ENCODE results near the gene CD3E. TPM values are rescaled to one million over a fixed set of nuclear protein-coding genes. Genes with fewer than 3 reads are reported as not detected.

Gene CD3E
- total RNA-seq, 1 experiment from 2014 or later: 0.39 TPM

DNA sequence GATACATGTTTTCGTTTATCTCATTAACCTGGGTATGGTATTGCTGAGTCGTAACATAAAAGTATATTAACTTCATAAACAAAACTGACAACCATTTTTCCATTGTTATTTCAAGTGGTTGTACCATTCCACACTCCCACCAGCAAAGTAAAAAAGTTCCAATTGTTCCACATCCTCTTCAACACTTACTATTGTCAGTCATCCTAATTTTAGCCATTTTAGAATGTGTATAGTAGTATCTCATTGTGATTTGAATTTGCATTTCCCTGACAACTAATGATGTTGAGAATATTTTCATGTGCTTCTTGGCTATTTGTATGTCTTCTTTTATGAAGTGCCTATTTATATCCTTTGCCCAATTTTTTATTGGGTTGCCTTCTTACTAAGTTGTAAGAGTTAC lies 10.5 kb upstream of the CD3E start:
- Mint-ChIP-seq H3K4me1 (ENCODE audit: low read depth, unreplicated experiment) (peaks cover 29% of the 10 kb centered on the region), H3K27me3 (ENCODE audit: insufficient read depth, unreplicated experiment) (no peaks in the 10 kb centered on the region), H3K27ac (ENCODE audit: unreplicated experiment) (no peak overlapping the region), H3K9me3 (ENCODE audit: unreplicated experiment) (peaks cover 9% of the 10 kb centered on the region), H3K4me3 (ENCODE audit: unreplicated experiment) (no peak overlapping the region), H3K36me3 (ENCODE audit: insufficient read depth, unreplicated experiment) (peaks cover 5% of the 10 kb centered on the region)
- no TSS peak for BruUV-seq (replicated peaks)
- Histone ChIP-seq H3K36me3 (ENCODE audit: control insufficient read depth, insufficient read depth, low read length) (no peaks in the 10 kb centered on the region), H3K4me3 (ENCODE audit: low read depth, low read length) (no peak overlapping the region), H3K9me3 (no peaks in the 10 kb centered on the region), H3K4me1 (peaks cover 15% of the 10 kb centered on the region), H3K27me3 (replicated peaks; ENCODE audit: control insufficient read depth, insufficient read depth, low read length) (no peaks in the 10 kb centered on the region)
- intact Hi-C loops (cut with micrococcal nuclease; ENCODE audit: unreplicated experiment): no loop called here
- ChIA-PET CTCF (interaction anchor here (0.6 kb wide), 1 partner anchor 113 kb away, joined by 5 read pairs; no protein-coding TSS in a partner anchor), POLR2A (no interaction called here)
- DNase-seq: no peak
- no peak for TF ChIP-seq CTCF (IDR thresholded peaks at IDR 0.05; ENCODE audit: insufficient read depth in 1 of 2, low read depth in 1 of 2, low read length in 1 of 2, severe bottlenecking in 1 of 2, unreplicated experiment in 1 of 2)

GRCh38 chr11:118295199-118295598 lies 9.3 kb upstream of the CD3E start:
- no peak overlapping the region for H3K27ac Mint-ChIP-seq (ENCODE audit: unreplicated experiment)
- H3K4me1 Mint-ChIP-seq (ENCODE audit: low read depth, unreplicated experiment): peaks cover 24% of the 10 kb centered on the region
- peak in 1 of 2 experiments; percentile 13 for TF ChIP-seq CTCF (IDR thresholded peaks at IDR 0.05; ENCODE audit: insufficient read depth in 1 of 2, low read depth in 1 of 2, low read length in 1 of 2, severe bottlenecking in 1 of 2, unreplicated experiment in 1 of 2)
- BruUV-seq (replicated peaks): no TSS peak
- no peaks in the 10 kb centered on the region for H3K9me3 ChIP-seq
- CTCF ChIA-PET: interaction anchor here (0.5 to 1.9 kb wide), 29 partner anchors 14 to 826 kb away, joined by 3 to 24 read pairs (median 3); partner anchors contain the start of genes HINFP, MPZL2 and MPZL3
- peak in 1 of 2 experiments; percentile 35 for DNase-seq
- H3K36me3 Mint-ChIP-seq (ENCODE audit: insufficient read depth, unreplicated experiment): no peaks in the 10 kb centered on the region
- POLR2A ChIA-PET: interaction anchor here (0.7 to 0.9 kb wide), 3 partner anchors 26 to 43 kb away, joined by 3 to 4 read pairs (median 4); partner anchors contain the start of genes MPZL2 and MPZL3
- peaks cover 6% of the 10 kb centered on the region for H3K9me3 Mint-ChIP-seq (ENCODE audit: unreplicated experiment)
- no peak overlapping the region for H3K4me3 Mint-ChIP-seq (ENCODE audit: unreplicated experiment)
- no peaks in the 10 kb centered on the region for H3K27me3 ChIP-seq (replicated peaks; ENCODE audit: control insufficient read depth, insufficient read depth, low read length)
- intact Hi-C loops (cut with micrococcal nuclease; ENCODE audit: unreplicated experiment): no loop called here
- no peaks in the 10 kb centered on the region for H3K27me3 Mint-ChIP-seq (ENCODE audit: insufficient read depth, unreplicated experiment)
- peaks cover 15% of the 10 kb centered on the region for H3K4me1 ChIP-seq
- H3K36me3 ChIP-seq (ENCODE audit: control insufficient read depth, insufficient read depth, low read length): no peaks in the 10 kb centered on the region
- H3K4me3 ChIP-seq (ENCODE audit: low read depth, low read length): no peak overlapping the region

- no peaks in the 10 kb centered on the region for H3K9me3 ChIP-seq
- H3K4me3 Mint-ChIP-seq (ENCODE audit: unreplicated experiment): no peak overlapping the region
- intact Hi-C loops (cut with micrococcal nuclease; ENCODE audit: unreplicated experiment): loop anchor here (1.0 to 2.0 kb wide), 3 partner anchors 19 to 193 kb away; no protein-coding TSS in a partner anchor
- H3K4me1 ChIP-seq: peaks cover 9% of the 10 kb centered on the region
- H3K27me3 ChIP-seq (replicated peaks; ENCODE audit: control insufficient read depth, insufficient read depth, low read length): no peaks in the 10 kb centered on the region
- H3K27me3 Mint-ChIP-seq (ENCODE audit: insufficient read depth, unreplicated experiment): no peaks in the 10 kb centered on the region
- no peaks in the 10 kb centered on the region for H3K36me3 Mint-ChIP-seq (ENCODE audit: insufficient read depth, unreplicated experiment)
- H3K36me3 ChIP-seq (ENCODE audit: control insufficient read depth, insufficient read depth, low read length): no peaks in the 10 kb centered on the region
- POLR2A ChIA-PET: interaction anchor here (0.7 to 0.9 kb wide), 2 partner anchors 32 to 44 kb away, joined by 3 to 4 read pairs; partner anchors contain the start of genes MPZL2 and MPZL3
- BruUV-seq (replicated peaks): no TSS peak
- peak; percentile 63 to 69 for DNase-seq
- no peak overlapping the region for H3K4me3 ChIP-seq (ENCODE audit: low read depth, low read length)
- peak; percentile 73 to 86 for TF ChIP-seq CTCF (IDR thresholded peaks at IDR 0.05; ENCODE audit: insufficient read depth in 1 of 2, low read depth in 1 of 2, low read length in 1 of 2, severe bottlenecking in 1 of 2, unreplicated experiment in 1 of 2)
- peak overlapping the region; percentile 14 for H3K27ac Mint-ChIP-seq (ENCODE audit: unreplicated experiment)
- peaks cover 18% of the 10 kb centered on the region for H3K4me1 Mint-ChIP-seq (ENCODE audit: low read depth, unreplicated experiment)
- CTCF ChIA-PET: interaction anchor here (0.6 to 1.9 kb wide), 29 partner anchors 13 to 826 kb away, joined by 3 to 24 read pairs (median 3); partner anchors contain the start of genes HINFP, MPZL2 and MPZL3
- peaks cover 9% of the 10 kb centered on the region for H3K9me3 Mint-ChIP-seq (ENCODE audit: unreplicated experiment)
Observed at GRCh38 chr11:118295815-118296454, 8.6 kb upstream of the CD3E start.

All from Caco-2 (cell line).